GM12878 (cell line): Measurements from ENCODE around the gene VWA8. TPM values are rescaled to one million over a fixed set of nuclear protein-coding genes. Genes with fewer than 3 reads are reported as not detected.

Experiments
- ATAC-seq: fragments of 200-7000 bp; cut with Tn5 transposase; 3 replicates; pipeline ENCODE4 v1.9.1; 2020; ENCODE audit warnings: mild to moderate bottlenecking, moderate library complexity
- BruUV-seq: library from RNA; stranded (reverse); fragments of 400-500 nt; replicated peaks from 2 replicates; lab custom pipeline; 2021; lab: Mats Ljungman, UMichigan
- CTCF ChIA-PET: fragments of 300-600 bp; sonication (Branson Sonifier 250); formaldehyde crosslinking; extraction: SDS; loops from one replicate; lab custom pipeline; 2021; ENCODE audit warnings: inconsistent platforms; lab: Yijun Ruan, JAX
- POLR2A ChIA-PET: fragments of 350-600 bp; formaldehyde crosslinking; extraction: SDS; loops from one replicate; lab custom pipeline; 2021; ENCODE audit warnings: inconsistent platforms; lab: Charles Lee
- RAD21 ChIA-PET: fragments of 300-600 bp; sonication (Branson Sonifier 250); formaldehyde crosslinking; loops from one replicate; lab custom pipeline; 2023; ENCODE audit warnings: antibody characterized with exemption; ENCODE audit not compliant: unreplicated experiment; lab: Charles Lee
- SMC1A ChIA-PET: fragments of 300-600 bp; sonication (Branson Sonifier 250); formaldehyde crosslinking; loops from one replicate; lab custom pipeline; 2023; ENCODE audit not compliant: unreplicated experiment, uncharacterized antibody; lab: Charles Lee
- DNase-seq: peaks from one replicate; pipeline ENCODE4 v3.0.0-alpha.2; 2011; ENCODE audit warnings: low read depth, low spot score
- FAIRE-seq: peaks from 3 replicates; lab custom pipeline; 2011; peaks lifted over from hg19 to GRCh38; lab: Jason Lieb, UNC
- H2AFZ ChIP-seq: 2 replicates; pipeline ENCODE4 v1.6.0; 2011; ENCODE audit warnings: low read depth, low read length, control low read depth; ENCODE audit not compliant: control insufficient read depth
- H3K27ac ChIP-seq: 2 replicates; pipeline ENCODE4 v1.5.1; 2011; ENCODE audit warnings: control low read depth; ENCODE audit not compliant: control insufficient read depth, insufficient read depth
- H3K27me3 ChIP-seq, 2 experiments: replicated peaks in 1 of 2; 2 replicates each; pipeline versions ENCODE4 v1.6.0 to v1.6.1; 2011; ENCODE audit warnings: low read length in 1 of 2; ENCODE audit not compliant: control insufficient read depth in 2 of 2, insufficient read depth in 2 of 2
- H3K36me3 ChIP-seq, 2 experiments: 2 replicates each; pipeline ENCODE4 v1.5.1; 2011; ENCODE audit warnings: low read length in 1 of 2; ENCODE audit not compliant: control insufficient read depth in 2 of 2, insufficient read depth in 2 of 2
- H3K4me1 ChIP-seq: 2 replicates; pipeline ENCODE4 v1.6.1; 2011; ENCODE audit warnings: mild to moderate bottlenecking, low read length, moderate library complexity, mixed read lengths; ENCODE audit not compliant: control insufficient read depth, insufficient read depth
- H3K4me2 ChIP-seq: 2 replicates; pipeline ENCODE4 v1.6.0; 2011; ENCODE audit warnings: control low read depth; ENCODE audit not compliant: control insufficient read depth, insufficient read depth
- H3K4me3 ChIP-seq: fragments of 200-600 bp; sonication (generic); 2 replicates; pipeline ENCODE4 v1.5.1; 2016
- H3K79me2 ChIP-seq: 2 replicates; pipeline ENCODE4 v1.6.0; 2011; ENCODE audit warnings: low read length; ENCODE audit not compliant: control insufficient read depth, insufficient read depth
- H3K9ac ChIP-seq: 2 replicates; pipeline ENCODE4 v1.8.0; 2011; ENCODE audit warnings: low read length, control low read depth, mixed read lengths; ENCODE audit not compliant: control insufficient read depth, insufficient read depth
- H3K9me3 ChIP-seq: replicated peaks from 3 replicates; pipeline ENCODE4 v1.5.1; 2011; ENCODE audit warnings: mild to moderate bottlenecking, low read length; ENCODE audit not compliant: control insufficient read depth, insufficient read depth
- H4K20me1 ChIP-seq: 2 replicates; pipeline ENCODE4 v1.6.0; 2011; ENCODE audit not compliant: control insufficient read depth, insufficient read depth
- ETV6 ChIP-seq, 2 experiments: fragments of 450-650 bp in 1 of 2; IDR thresholded peaks in 1 of 2; conservative IDR thresholded peaks in 1 of 2; 2 replicates each; pipeline ENCODE4 v1.6.1; 2014; ENCODE audit warnings: antibody characterized with exemption in 1 of 2, borderline replicate concordance in 1 of 2, low read depth in 1 of 2, mild to moderate bottlenecking in 1 of 2, moderate library complexity in 1 of 2
- FOXK2 ChIP-seq: fragments of 450-650 bp; IDR thresholded peaks from 2 replicates; pipeline ENCODE4 v1.6.1; 2017; ENCODE audit warnings: mild to moderate bottlenecking, moderate library complexity
- GATAD2B ChIP-seq: fragments of 450-650 bp; conservative IDR thresholded peaks from 2 replicates; pipeline ENCODE4 v1.6.1; 2017; ENCODE audit warnings: low read depth, mild to moderate bottlenecking, moderate library complexity
- HDGF ChIP-seq: fragments of 450-650 bp; IDR thresholded peaks from 2 replicates; pipeline ENCODE4 v1.6.1; 2016; ENCODE audit warnings: antibody characterized with exemption
- NFYA ChIP-seq: IDR thresholded peaks from 2 replicates; pipeline ENCODE4 v1.6.1; 2011; ENCODE audit warnings: low read depth, mild to moderate bottlenecking, low read length, improper control_type of control experiment, borderline replicate concordance
- PAX8 ChIP-seq: fragments of 450-650 bp; IDR thresholded peaks from 2 replicates; pipeline ENCODE4 v1.6.1; 2017; ENCODE audit warnings: mild to moderate bottlenecking, moderate library complexity
- SMC3 ChIP-seq: IDR thresholded peaks from 2 replicates; pipeline ENCODE4 v1.6.1; 2011; ENCODE audit warnings: low read length, improper control_type of control experiment, borderline replicate concordance
- ZBED1 ChIP-seq: IDR thresholded peaks from 2 replicates; pipeline ENCODE4 v1.6.1; 2016; ENCODE audit warnings: borderline replicate concordance
- ZNF24 ChIP-seq: fragments of 450-650 bp; IDR thresholded peaks from 2 replicates; pipeline ENCODE4 v1.6.1; 2017; ENCODE audit warnings: antibody characterized with exemption, mild to moderate bottlenecking
- WGBS: methylation state at CpG from one replicate; pipeline ENCODE4 v1.1.6; 2016; ENCODE audit warnings: low lambda C conversion rate; ENCODE audit not compliant: insufficient replicate concordance, insufficient coverage; ENCODE audit errors: missing lambda C conversion rate; 5-methylcytosine and 5-hydroxymethylcytosine counted together
- in situ Hi-C: fragments of 300-500 bp; cut with MboI; formaldehyde crosslinking; loops from 9 replicates; pipeline ENCODE4 v1.14.3; 2018; ENCODE audit warnings: mixed read lengths
- intact Hi-C: fragments of 100-400 bp; cut with micrococcal nuclease; formaldehyde crosslinking; loops from one replicate; pipeline ENCODE4 v1.14.2; 2022; ENCODE audit not compliant: unreplicated experiment
- polyA plus RNA-seq, 11 experiments: library from polyadenylated mRNA; depleted of rRNA in 4 of 11; unstranded in 6 of 11; stranded (reverse) in 5 of 11; fragments of >200 nt; fragmentation: Nextera tagmentation in 4 of 11; fragmentation: Illumina TruSeq in 1 of 11; extraction: Ambion mirVana in 4 of 11; extraction: Trizol in 1 of 11; gene quantifications; 1 replicate in 1 of 11; 2 replicates in 10 of 11; pipeline versions ENCODE4 v1.2.1 to v1.2.3, GENCODE V29; 2011 to 2016; ENCODE audit warnings: inconsistent platforms in 2 of 11, missing spikeins in 2 of 11, low read depth in 1 of 11
- total RNA-seq, 4 experiments: library from RNA; depleted of rRNA in 3 of 4; stranded (reverse); fragments of >200 nt in 3 of 4; fragmentation: Illumina TruSeq in 1 of 4; extraction: Trizol in 1 of 4; gene quantifications; 2 replicates each; pipeline versions ENCODE4 v1.2.1 to v1.2.3, GENCODE V29; 2013 to 2021
- TF ChIP-seq, protein P1 (sequence below): fragments of 450-650 bp; IDR thresholded peaks from 2 replicates; pipeline ENCODE4 v1.6.1; 2017; ENCODE audit warnings: mild to moderate bottlenecking, low read depth, inconsistent platforms; ENCODE audit not compliant: poor library complexity, severe bottlenecking
- TF ChIP-seq, protein P2 (sequence below): IDR thresholded peaks from 2 replicates; pipeline ENCODE4 v1.6.1; 2011; ENCODE audit warnings: low read depth, low read length, improper control_type of control experiment, borderline replicate concordance
- TF ChIP-seq, protein P3 (sequence below): IDR thresholded peaks from 2 replicates; pipeline ENCODE4 v1.6.1; 2012; ENCODE audit warnings: mild to moderate bottlenecking, low read depth, low read length
- TF ChIP-seq, protein P4 (sequence below): fragments of 450-650 bp; formaldehyde crosslinking; IDR thresholded peaks from 2 replicates; pipeline ENCODE4 v1.4.0; 2022; ENCODE audit warnings: mild to moderate bottlenecking, moderate library complexity
- TF ChIP-seq, protein P5 (sequence below): IDR thresholded peaks from 2 replicates; pipeline ENCODE4 v1.6.1; 2012; ENCODE audit warnings: low read depth, low read length, improper control_type of control experiment

Gene VWA8
- total and polyA plus RNA-seq, 10 of the 15 experiments (the other 5 are each of a cell fraction or from before 2014, with no cell fraction given): 3.0 to 21.8 (median 13.5) TPM

DNA sequence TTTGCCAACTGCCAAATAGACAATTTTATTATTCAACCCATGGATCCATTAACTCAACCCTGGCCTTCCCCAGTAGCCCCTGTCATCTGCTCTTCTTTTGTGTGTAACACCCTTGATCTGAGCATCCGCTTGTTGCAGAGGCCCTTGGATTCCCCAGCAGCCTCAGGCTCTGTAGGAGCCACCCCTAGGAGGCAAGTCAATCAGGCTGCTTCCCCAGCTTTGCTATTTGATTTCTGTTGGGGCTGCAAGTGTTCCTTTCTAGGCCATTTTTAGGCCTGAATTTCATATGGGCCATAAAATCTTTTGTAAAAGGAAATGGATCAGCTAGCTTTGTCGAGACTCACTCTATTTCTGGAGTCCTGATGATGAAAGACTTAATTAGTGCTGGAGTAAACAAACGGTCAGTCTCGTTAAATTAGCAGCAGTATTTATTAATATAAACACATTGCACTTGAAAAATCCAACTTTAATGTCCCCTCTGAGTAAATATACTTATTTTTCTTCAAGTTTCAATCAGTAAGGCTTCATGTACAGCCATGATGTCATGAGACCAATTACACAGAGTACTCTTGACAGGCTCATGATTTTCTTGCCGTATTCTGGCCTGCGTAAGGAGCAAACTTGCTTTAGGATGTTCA lies 398.2 kb downstream of the VWA8 start:
- no peaks in the 10 kb centered on the region; a peak in 1 of 4 replicates for H3K36me3 ChIP-seq
- WGBS: 64% methylated on average over 6 of the region's 6 CpGs
- no peak for ATAC-seq
- no peak overlapping the region for H3K9ac ChIP-seq
- H2AFZ ChIP-seq: no peak overlapping the region
- no peak overlapping the region for H3K27ac ChIP-seq
- SMC1A ChIA-PET: interaction anchor here (0.6 to 1.0 kb wide), 2 partner anchors 181 to 440 kb away, joined by 3 to 4 read pairs; no protein-coding TSS in a partner anchor
- H3K27me3 ChIP-seq: no peaks in the 10 kb centered on the region
- DNase-seq: no peak
- H3K4me3 ChIP-seq: no peak overlapping the region
- no peak for FAIRE-seq
- in situ Hi-C loops (no loop called here), intact Hi-C loops (no loop called here)
- RAD21 ChIA-PET: no interaction called here
- no peaks in the 10 kb centered on the region for H3K9me3 ChIP-seq
- CTCF ChIA-PET: no interaction called here
- no peak overlapping the region for H3K4me2 ChIP-seq
- POLR2A ChIA-PET: no interaction called here
- BruUV-seq: no TSS peak
- H4K20me1 ChIP-seq: no peaks in the 10 kb centered on the region
- H3K79me2 ChIP-seq: no peaks in the 10 kb centered on the region
- H3K4me1 ChIP-seq: no peaks in the 10 kb centered on the region
- TF ChIP-seq ETV6 (conservative IDR thresholded peaks at IDR 0.05 in 1 of 2, IDR thresholded peaks at IDR 0.05 in 1 of 2; ENCODE audit: borderline replicate concordance in 1 of 2, low read depth in 1 of 2): no peak
- TF ChIP-seq GATAD2B: no peak
- TF ChIP-seq, protein P1, sequence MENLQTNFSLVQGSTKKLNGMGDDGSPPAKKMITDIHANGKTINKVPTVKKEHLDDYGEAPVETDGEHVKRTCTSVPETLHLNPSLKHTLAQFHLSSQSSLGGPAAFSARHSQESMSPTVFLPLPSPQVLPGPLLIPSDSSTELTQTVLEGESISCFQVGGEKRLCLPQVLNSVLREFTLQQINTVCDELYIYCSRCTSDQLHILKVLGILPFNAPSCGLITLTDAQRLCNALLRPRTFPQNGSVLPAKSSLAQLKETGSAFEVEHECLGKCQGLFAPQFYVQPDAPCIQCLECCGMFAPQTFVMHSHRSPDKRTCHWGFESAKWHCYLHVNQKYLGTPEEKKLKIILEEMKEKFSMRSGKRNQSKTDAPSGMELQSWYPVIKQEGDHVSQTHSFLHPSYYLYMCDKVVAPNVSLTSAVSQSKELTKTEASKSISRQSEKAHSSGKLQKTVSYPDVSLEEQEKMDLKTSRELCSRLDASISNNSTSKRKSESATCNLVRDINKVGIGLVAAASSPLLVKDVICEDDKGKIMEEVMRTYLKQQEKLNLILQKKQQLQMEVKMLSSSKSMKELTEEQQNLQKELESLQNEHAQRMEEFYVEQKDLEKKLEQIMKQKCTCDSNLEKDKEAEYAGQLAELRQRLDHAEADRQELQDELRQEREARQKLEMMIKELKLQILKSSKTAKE: no peak
- TF ChIP-seq HDGF: no peak
- TF ChIP-seq, protein P2, sequence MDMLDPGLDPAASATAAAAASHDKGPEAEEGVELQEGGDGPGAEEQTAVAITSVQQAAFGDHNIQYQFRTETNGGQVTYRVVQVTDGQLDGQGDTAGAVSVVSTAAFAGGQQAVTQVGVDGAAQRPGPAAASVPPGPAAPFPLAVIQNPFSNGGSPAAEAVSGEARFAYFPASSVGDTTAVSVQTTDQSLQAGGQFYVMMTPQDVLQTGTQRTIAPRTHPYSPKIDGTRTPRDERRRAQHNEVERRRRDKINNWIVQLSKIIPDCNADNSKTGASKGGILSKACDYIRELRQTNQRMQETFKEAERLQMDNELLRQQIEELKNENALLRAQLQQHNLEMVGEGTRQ: no peak
- no peak for TF ChIP-seq NFYA
- no peak for TF ChIP-seq ZNF24
- TF ChIP-seq, protein P3, sequence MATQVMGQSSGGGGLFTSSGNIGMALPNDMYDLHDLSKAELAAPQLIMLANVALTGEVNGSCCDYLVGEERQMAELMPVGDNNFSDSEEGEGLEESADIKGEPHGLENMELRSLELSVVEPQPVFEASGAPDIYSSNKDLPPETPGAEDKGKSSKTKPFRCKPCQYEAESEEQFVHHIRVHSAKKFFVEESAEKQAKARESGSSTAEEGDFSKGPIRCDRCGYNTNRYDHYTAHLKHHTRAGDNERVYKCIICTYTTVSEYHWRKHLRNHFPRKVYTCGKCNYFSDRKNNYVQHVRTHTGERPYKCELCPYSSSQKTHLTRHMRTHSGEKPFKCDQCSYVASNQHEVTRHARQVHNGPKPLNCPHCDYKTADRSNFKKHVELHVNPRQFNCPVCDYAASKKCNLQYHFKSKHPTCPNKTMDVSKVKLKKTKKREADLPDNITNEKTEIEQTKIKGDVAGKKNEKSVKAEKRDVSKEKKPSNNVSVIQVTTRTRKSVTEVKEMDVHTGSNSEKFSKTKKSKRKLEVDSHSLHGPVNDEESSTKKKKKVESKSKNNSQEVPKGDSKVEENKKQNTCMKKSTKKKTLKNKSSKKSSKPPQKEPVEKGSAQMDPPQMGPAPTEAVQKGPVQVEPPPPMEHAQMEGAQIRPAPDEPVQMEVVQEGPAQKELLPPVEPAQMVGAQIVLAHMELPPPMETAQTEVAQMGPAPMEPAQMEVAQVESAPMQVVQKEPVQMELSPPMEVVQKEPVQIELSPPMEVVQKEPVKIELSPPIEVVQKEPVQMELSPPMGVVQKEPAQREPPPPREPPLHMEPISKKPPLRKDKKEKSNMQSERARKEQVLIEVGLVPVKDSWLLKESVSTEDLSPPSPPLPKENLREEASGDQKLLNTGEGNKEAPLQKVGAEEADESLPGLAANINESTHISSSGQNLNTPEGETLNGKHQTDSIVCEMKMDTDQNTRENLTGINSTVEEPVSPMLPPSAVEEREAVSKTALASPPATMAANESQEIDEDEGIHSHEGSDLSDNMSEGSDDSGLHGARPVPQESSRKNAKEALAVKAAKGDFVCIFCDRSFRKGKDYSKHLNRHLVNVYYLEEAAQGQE: no peak
- TF ChIP-seq ZBED1: no peak
- TF ChIP-seq SMC3: no peak
- TF ChIP-seq, protein P4, sequence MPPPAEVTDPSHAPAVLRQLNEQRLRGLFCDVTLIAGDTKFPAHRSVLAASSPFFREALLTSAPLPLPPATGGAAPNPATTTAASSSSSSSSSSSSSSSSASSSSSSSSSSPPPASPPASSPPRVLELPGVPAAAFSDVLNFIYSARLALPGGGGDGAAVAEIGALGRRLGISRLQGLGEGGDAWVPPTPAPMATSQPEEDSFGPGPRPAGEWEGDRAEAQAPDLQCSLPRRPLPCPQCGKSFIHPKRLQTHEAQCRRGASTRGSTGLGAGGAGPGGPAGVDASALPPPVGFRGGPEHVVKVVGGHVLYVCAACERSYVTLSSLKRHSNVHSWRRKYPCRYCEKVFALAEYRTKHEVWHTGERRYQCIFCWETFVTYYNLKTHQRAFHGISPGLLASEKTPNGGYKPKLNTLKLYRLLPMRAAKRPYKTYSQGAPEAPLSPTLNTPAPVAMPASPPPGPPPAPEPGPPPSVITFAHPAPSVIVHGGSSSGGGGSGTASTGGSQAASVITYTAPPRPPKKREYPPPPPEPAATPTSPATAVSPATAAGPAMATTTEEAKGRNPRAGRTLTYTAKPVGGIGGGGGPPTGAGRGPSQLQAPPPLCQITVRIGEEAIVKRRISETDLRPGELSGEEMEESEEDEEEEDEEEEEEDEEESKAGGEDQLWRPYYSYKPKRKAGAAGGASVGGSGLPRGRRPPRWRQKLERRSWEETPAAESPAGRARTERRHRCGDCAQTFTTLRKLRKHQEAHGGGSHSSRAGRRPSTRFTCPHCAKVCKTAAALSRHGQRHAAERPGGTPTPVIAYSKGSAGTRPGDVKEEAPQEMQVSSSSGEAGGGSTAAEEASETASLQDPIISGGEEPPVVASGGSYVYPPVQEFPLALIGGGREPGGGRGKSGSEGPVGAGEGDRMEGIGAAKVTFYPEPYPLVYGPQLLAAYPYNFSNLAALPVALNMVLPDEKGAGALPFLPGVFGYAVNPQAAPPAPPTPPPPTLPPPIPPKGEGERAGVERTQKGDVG (CRISPR knock-in tag): no peak
- TF ChIP-seq FOXK2: no peak
- no peak for TF ChIP-seq PAX8
- TF ChIP-seq, protein P5, sequence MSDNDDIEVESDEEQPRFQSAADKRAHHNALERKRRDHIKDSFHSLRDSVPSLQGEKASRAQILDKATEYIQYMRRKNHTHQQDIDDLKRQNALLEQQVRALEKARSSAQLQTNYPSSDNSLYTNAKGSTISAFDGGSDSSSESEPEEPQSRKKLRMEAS: no peak
